ENCODE measurements around the gene SLC2A4RG. TPM values are rescaled to one million over a fixed set of nuclear protein-coding genes. Genes with fewer than 3 reads are reported as not detected.

The SLC2A4RG gene
- total RNA-seq, 1 donor from 2014 or later: 47.9 TPM

DNA sequence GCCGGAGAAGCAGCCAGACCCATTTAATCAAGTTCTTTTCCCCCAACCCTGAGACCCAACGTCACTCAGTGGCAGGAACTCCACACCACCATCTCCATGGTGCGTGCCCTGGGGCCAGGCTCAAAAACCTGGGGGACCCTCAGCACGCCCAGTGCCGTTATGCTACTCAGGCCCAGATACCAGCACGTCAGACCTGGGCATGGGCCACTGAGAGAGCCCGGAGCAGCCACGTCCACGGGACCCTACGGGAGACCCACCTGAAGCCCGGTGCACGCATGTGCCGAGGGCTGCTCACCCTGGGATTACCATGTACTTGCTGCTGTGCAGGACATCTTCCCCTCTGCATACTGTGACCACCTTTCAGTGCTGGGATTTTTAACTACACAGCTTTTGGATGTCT lies 13.8 kb downstream of the SLC2A4RG start:
- no peak for TF ChIP-seq CTCF (IDR thresholded peaks at IDR 0.05; ENCODE audit: partially characterized antibody, unreplicated experiment)
- peaks cover 11% of the 10 kb centered on the region for H3K27me3 Mint-ChIP-seq (ENCODE audit: unreplicated experiment)
- H3K27ac Mint-ChIP-seq (ENCODE audit: unreplicated experiment): peak overlapping the region; percentile 86
- no peaks in the 10 kb centered on the region for H3K36me3 Mint-ChIP-seq (ENCODE audit: unreplicated experiment)
- peak overlapping the region; percentile 69 for H3K4me3 Mint-ChIP-seq (ENCODE audit: unreplicated experiment)
- H3K4me1 Mint-ChIP-seq (ENCODE audit: low read depth, unreplicated experiment): peaks cover 23% of the 10 kb centered on the region
- no peak for DNase-seq
- H3K9me3 Mint-ChIP-seq (ENCODE audit: unreplicated experiment): peaks cover 24% of the 10 kb centered on the region

- Mint-ChIP-seq H3K27ac (ENCODE audit: unreplicated experiment) (peak overlapping the region; percentile 86), H3K27me3 (ENCODE audit: unreplicated experiment) (peaks cover 6% of the 10 kb centered on the region), H3K4me3 (ENCODE audit: unreplicated experiment) (peak overlapping the region; percentile 69), H3K4me1 (ENCODE audit: low read depth, unreplicated experiment) (peaks cover 23% of the 10 kb centered on the region), H3K9me3 (ENCODE audit: unreplicated experiment) (peaks cover 26% of the 10 kb centered on the region), H3K36me3 (ENCODE audit: unreplicated experiment) (peaks cover 1% of the 10 kb centered on the region)
- DNase-seq: peak; percentile 64
- TF ChIP-seq CTCF (IDR thresholded peaks at IDR 0.05; ENCODE audit: partially characterized antibody, unreplicated experiment): no peak
These were observed 14.4 kb downstream of the SLC2A4RG start for GRCh38 chr20:63754008-63754407.

DNA sequence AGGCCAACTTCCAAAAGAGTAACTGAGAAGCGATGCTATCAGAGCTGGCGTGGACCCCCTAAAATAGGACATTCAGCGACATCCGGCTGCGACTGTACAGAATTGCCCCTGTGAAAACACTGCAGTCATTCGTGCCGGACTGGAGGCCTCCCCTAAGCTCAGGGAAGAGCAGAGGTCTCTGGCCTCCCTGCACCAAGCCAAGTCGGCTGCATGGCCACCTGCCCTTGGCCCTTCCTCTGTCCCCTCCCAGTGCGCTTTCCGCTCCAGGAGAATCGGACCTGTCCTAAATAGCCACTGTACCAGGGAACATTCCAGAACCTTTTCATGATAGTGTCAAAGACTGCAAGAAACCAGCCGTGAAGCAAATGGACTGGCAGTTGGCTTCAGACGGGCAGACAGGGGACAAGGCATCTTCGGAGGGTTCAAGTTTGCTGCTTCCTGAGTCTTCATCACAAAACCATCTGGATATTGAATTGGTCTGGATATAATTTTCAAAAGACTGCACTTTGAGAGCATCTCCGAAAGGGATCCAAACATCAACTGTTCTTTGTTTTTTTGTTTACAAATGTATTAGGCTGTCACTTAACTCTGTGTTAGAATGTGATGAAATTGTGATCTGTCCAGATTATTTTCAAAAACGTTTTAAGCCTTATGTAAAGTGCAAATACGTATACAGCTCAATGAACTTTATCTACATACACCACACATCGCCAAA lies 16.5 kb downstream of the SLC2A4RG start:
- Mint-ChIP-seq H3K36me3 (ENCODE audit: unreplicated experiment) (peaks cover 15% of the 10 kb centered on the region), H3K27me3 (ENCODE audit: unreplicated experiment) (peaks cover 6% of the 10 kb centered on the region), H3K27ac (ENCODE audit: unreplicated experiment) (peak overlapping the region; percentile 98), H3K4me1 (ENCODE audit: low read depth, unreplicated experiment) (peaks cover 23% of the 10 kb centered on the region), H3K4me3 (ENCODE audit: unreplicated experiment) (peak overlapping the region; percentile 83), H3K9me3 (ENCODE audit: unreplicated experiment) (peaks cover 25% of the 10 kb centered on the region)
- no peak for TF ChIP-seq CTCF (IDR thresholded peaks at IDR 0.05; ENCODE audit: partially characterized antibody, unreplicated experiment)
- DNase-seq: no peak

DNA sequence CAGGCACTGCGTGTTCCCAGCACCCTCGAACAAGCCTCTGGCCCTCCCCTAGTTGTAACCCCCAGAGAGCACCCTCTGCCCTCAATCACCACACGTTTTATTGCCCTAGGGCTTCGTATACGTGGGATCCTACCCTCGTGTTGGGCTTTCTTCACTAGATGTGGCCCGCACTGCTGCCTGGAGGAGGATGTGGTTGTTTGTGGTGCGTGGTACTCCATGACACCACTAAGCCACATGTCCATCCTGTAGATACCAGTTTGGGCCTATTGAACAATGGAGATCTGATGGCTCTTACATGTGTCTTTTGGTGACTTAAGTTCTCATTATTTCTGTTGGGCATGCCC lies 17.0 kb downstream of the SLC2A4RG start:
- H3K36me3 Mint-ChIP-seq (ENCODE audit: unreplicated experiment): peaks cover 15% of the 10 kb centered on the region
- peak overlapping the region; percentile 57 for H3K27ac Mint-ChIP-seq (ENCODE audit: unreplicated experiment)
- no peak for DNase-seq
- peaks cover 27% of the 10 kb centered on the region for H3K9me3 Mint-ChIP-seq (ENCODE audit: unreplicated experiment)
- TF ChIP-seq CTCF (IDR thresholded peaks at IDR 0.05; ENCODE audit: partially characterized antibody, unreplicated experiment): no peak
- peak overlapping the region; percentile 27 for H3K4me3 Mint-ChIP-seq (ENCODE audit: unreplicated experiment)
- peaks cover 23% of the 10 kb centered on the region for H3K4me1 Mint-ChIP-seq (ENCODE audit: low read depth, unreplicated experiment)
- H3K27me3 Mint-ChIP-seq (ENCODE audit: unreplicated experiment): peaks cover 6% of the 10 kb centered on the region

- peaks cover 23% of the 10 kb centered on the region for H3K4me1 Mint-ChIP-seq (ENCODE audit: low read depth, unreplicated experiment)
- H3K4me3 Mint-ChIP-seq (ENCODE audit: unreplicated experiment): peak overlapping the region; percentile 16
- TF ChIP-seq CTCF (IDR thresholded peaks at IDR 0.05; ENCODE audit: partially characterized antibody, unreplicated experiment): no peak
- H3K27me3 Mint-ChIP-seq (ENCODE audit: unreplicated experiment): peaks cover 9% of the 10 kb centered on the region
- no peak for DNase-seq
- H3K36me3 Mint-ChIP-seq (ENCODE audit: unreplicated experiment): peaks cover 18% of the 10 kb centered on the region
- peaks cover 27% of the 10 kb centered on the region for H3K9me3 Mint-ChIP-seq (ENCODE audit: unreplicated experiment)
- peak overlapping the region; percentile 62 for H3K27ac Mint-ChIP-seq (ENCODE audit: unreplicated experiment)
These were observed 18.6 kb downstream of the SLC2A4RG start for GRCh38 chr20:63758152-63758551.

All from glutamatergic neuron (in vitro differentiated cells).